ENCODE data around the gene CCDC190. TPM values are rescaled to one million over a fixed set of nuclear protein-coding genes. Genes with fewer than 3 reads are reported as not detected.

CCDC190 gene
- total RNA-seq, 4 donors from 2014 or later, result 0.26 TPM; not detected in 3

- peaks cover 0 to 3% (median 0%) of the 10 kb centered on the region in 4 donors for H3K27me3 ChIP-seq
- 84% methylated on average over 2 of the region's 2 CpGs for whole genome bisulfite sequencing
- H3K36me3 ChIP-seq, result no peaks in the 10 kb centered on the region
- H3K4me3 ChIP-seq, result no peak overlapping the region
- no peaks in the 10 kb centered on the region for H3K9me3 ChIP-seq
- no peak overlapping the region for H3K27ac ChIP-seq (replicated peaks in 1 of 4)
- H3K4me1 ChIP-seq, result no peaks in the 10 kb centered on the region
- no peak for DNase-seq (ENCODE audit: extremely low spot score)
- no peak for TF ChIP-seq EP300 (IDR thresholded peaks at IDR 0.05)
- TF ChIP-seq POLR2A (IDR thresholded peaks at IDR 0.05; ENCODE audit: low read depth), result no peak
- no peak for TF ChIP-seq CTCF (IDR thresholded peaks at IDR 0.05)
- TF ChIP-seq POLR2AphosphoS5 (IDR thresholded peaks at IDR 0.05), result no peak
- intact Hi-C loops (cut with DNase I), result no loop called here
Observed at GRCh38 chr1:162849711-162850110, 11.3 kb downstream of the CCDC190 start.

GRCh38 chr1:162847839-162848453 is 13.0 kb downstream of the CCDC190 start:
- 16% methylated on average over 3 of the region's 3 CpGs for WGBS
- intact Hi-C loops (cut with DNase I), result no loop called here
- Histone ChIP-seq H3K36me3 (no peaks in the 10 kb centered on the region), H3K4me3 (no peak overlapping the region), H3K9me3 (no peaks in the 10 kb centered on the region), H3K27me3 (peaks cover 0 to 3% (median 0%) of the 10 kb centered on the region in 4 donors), H3K27ac (replicated peaks in 1 of 4) (no peak overlapping the region), H3K4me1 (no peaks in the 10 kb centered on the region)
- no peak for DNase-seq (ENCODE audit: extremely low spot score)
- TF ChIP-seq EP300 (IDR thresholded peaks at IDR 0.05) (no peak), POLR2A (IDR thresholded peaks at IDR 0.05; ENCODE audit: low read depth) (no peak), POLR2AphosphoS5 (IDR thresholded peaks at IDR 0.05) (no peak), CTCF (IDR thresholded peaks at IDR 0.05) (peak; percentile 82 to 96 (median 90))

DNA sequence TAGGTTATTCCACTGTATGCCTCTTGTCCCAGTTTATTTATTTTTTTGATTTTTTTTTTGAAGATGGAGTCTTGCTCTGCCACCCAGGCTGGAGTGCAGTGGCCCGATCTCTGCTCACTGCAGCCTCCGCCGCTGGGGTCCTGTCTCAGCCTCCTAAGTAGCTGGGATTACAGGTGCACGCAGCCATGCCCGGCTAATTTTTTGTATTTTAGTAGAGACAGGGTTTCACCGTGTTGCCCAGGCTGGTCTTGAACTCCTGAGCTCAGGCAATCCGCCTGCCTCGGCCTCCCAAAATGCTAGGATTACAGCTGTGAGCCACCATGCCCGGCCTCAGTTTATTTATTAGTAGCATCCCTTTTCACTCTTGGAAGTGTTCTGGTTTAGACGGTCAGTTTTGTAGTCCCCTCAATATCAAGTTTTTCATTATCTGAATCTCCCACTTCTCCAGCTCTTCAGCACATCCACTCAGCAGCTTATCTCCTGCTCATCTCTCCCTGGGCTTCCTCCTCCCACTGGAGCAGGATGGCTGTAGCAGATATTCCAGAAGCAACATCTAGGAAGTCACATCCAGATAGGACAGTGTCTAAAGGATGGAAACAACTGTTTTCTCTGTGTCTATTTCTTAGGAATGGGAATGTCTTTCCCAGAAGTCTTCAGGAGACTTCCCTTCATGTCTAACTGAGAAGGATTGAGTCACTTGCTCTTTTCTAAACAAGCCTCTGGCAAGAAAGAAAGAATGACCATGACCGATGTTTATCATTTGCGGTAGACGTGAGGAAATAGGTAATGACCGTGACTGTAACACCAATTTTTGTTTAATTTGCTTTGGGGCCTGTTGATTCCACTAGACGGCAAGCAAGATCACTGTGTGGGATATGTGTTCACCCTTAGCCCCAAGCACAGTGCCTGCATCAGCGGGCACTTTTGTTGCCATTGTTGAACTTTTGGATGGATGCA is 14.4 kb downstream of the CCDC190 start:
- intact Hi-C loops (cut with DNase I), result no loop called here
- no peaks in the 10 kb centered on the region for H3K4me1 ChIP-seq
- H3K9me3 ChIP-seq, result no peaks in the 10 kb centered on the region
- no peak for TF ChIP-seq POLR2AphosphoS5 (IDR thresholded peaks at IDR 0.05)
- no peak for TF ChIP-seq EP300 (IDR thresholded peaks at IDR 0.05)
- no peak for TF ChIP-seq CTCF (IDR thresholded peaks at IDR 0.05)
- TF ChIP-seq POLR2A (IDR thresholded peaks at IDR 0.05; ENCODE audit: low read depth), result no peak
- 86% methylated on average over 16 of the region's 16 CpGs for WGBS
- DNase-seq (ENCODE audit: extremely low spot score), result no peak
- no peak overlapping the region for H3K27ac ChIP-seq (replicated peaks in 1 of 4)
- no peaks in the 10 kb centered on the region for H3K36me3 ChIP-seq
- H3K4me3 ChIP-seq, result no peak overlapping the region
- no peaks in the 10 kb centered on the region for H3K27me3 ChIP-seq

- Histone ChIP-seq H3K27me3 (no peaks in the 10 kb centered on the region), H3K9me3 (peaks cover 0 to 4% (median 3%) of the 10 kb centered on the region in 4 donors), H3K27ac (replicated peaks in 1 of 4) (no peak overlapping the region), H3K4me3 (no peak overlapping the region), H3K36me3 (no peaks in the 10 kb centered on the region), H3K4me1 (no peaks in the 10 kb centered on the region)
- 85% methylated on average over 1 of the region's 1 CpG for WGBS
- DNase-seq (ENCODE audit: extremely low spot score), result no peak
- intact Hi-C loops (cut with DNase I), result no loop called here
- no peak for TF ChIP-seq POLR2AphosphoS5 (IDR thresholded peaks at IDR 0.05)
- no peak for TF ChIP-seq POLR2A (IDR thresholded peaks at IDR 0.05; ENCODE audit: low read depth)
- no peak for TF ChIP-seq CTCF (IDR thresholded peaks at IDR 0.05)
- no peak for TF ChIP-seq EP300 (IDR thresholded peaks at IDR 0.05)
Observed at GRCh38 chr1:162844153-162844552, 16.8 kb downstream of the CCDC190 start.

All from esophagus muscularis mucosa (tissue), 4 donors.